HepG2 (cell line): ENCODE results near the gene TM4SF18. TPM values are rescaled to one million over a fixed set of nuclear protein-coding genes. Genes with fewer than 3 reads are reported as not detected.

Source experiments
- HNRNPH1 ChIP-seq: fragments of 200-400 bp; formaldehyde crosslinking; optimal IDR thresholded peaks from 2 replicates; pipeline ENCODE3; 2017; ENCODE audit warnings: mild to moderate bottlenecking, low read depth, low read length
- HNRNPK ChIP-seq: fragments of 200-400 bp; formaldehyde crosslinking; IDR thresholded peaks from 2 replicates; pipeline ENCODE4 v1.6.1; 2018; ENCODE audit warnings: low read length, low read depth, moderate library complexity, mild to moderate bottlenecking; ENCODE audit not compliant: poor library complexity, severe bottlenecking
- NR2F1 ChIP-seq, 2 experiments: fragments of 450-650 bp in 1 of 2; formaldehyde crosslinking in 1 of 2; IDR thresholded peaks; 2 replicates each; pipeline versions ENCODE4 v1.5.0 to v1.6.1; 2016 to 2020; ENCODE audit warnings: mild to moderate bottlenecking in 1 of 2, missing compliant biosample characterization in 1 of 2, missing genetic modification reagents in 1 of 2, moderate library complexity in 1 of 2
- RARA ChIP-seq: IDR thresholded peaks from 2 replicates; pipeline ENCODE4 v1.6.1; 2016; ENCODE audit warnings: missing genetic modification reagents, missing compliant biosample characterization
- RFXAP ChIP-seq: sonication (generic); formaldehyde crosslinking; IDR thresholded peaks from 2 replicates; pipeline ENCODE4 v1.4.0; 2020; ENCODE audit warnings: missing genetic modification reagents, borderline replicate concordance
- SPEN ChIP-seq: sonication (generic); formaldehyde crosslinking; IDR thresholded peaks from 2 replicates; pipeline ENCODE4 v1.5.1; 2020; ENCODE audit warnings: low read depth, mild to moderate bottlenecking, missing genetic modification reagents
- TMF1 ChIP-seq: sonication (generic); formaldehyde crosslinking; IDR thresholded peaks from 2 replicates; pipeline ENCODE4 v1.8.1; 2022; ENCODE audit warnings: low read depth, missing genetic modification reagents
- YEATS4 ChIP-seq: sonication (generic); formaldehyde crosslinking; IDR thresholded peaks from 2 replicates; pipeline ENCODE4 v1.4.0; 2020; ENCODE audit warnings: missing genetic modification reagents, borderline replicate concordance
- ZBTB43 ChIP-seq: sonication (generic); formaldehyde crosslinking; conservative IDR thresholded peaks from 2 replicates; pipeline ENCODE4 v1.4.0; 2020; ENCODE audit warnings: missing genetic modification reagents
- ZNF17 ChIP-seq: sonication (generic); formaldehyde crosslinking; IDR thresholded peaks from 2 replicates; pipeline ENCODE4 v1.5.0; 2020; ENCODE audit warnings: mild to moderate bottlenecking, missing genetic modification reagents
- ZNF180 ChIP-seq: sonication (generic); formaldehyde crosslinking; IDR thresholded peaks from 2 replicates; pipeline ENCODE4 v1.4.0; 2020; ENCODE audit warnings: low read depth, missing genetic modification reagents, borderline replicate concordance
- ZNF264 ChIP-seq: sonication (generic); formaldehyde crosslinking; IDR thresholded peaks from 2 replicates; pipeline ENCODE4 v1.4.0; 2020; ENCODE audit warnings: missing genetic modification reagents
- ZNF512 ChIP-seq: sonication (generic); formaldehyde crosslinking; IDR thresholded peaks from 2 replicates; pipeline ENCODE4 v1.4.0; 2020; ENCODE audit warnings: mild to moderate bottlenecking, missing genetic modification reagents
- ZNF557 ChIP-seq: sonication (generic); formaldehyde crosslinking; IDR thresholded peaks from 2 replicates; pipeline ENCODE4 v1.4.0; 2020; ENCODE audit warnings: missing genetic modification reagents
- ZNF615 ChIP-seq: sonication (generic); formaldehyde crosslinking; IDR thresholded peaks from 2 replicates; pipeline ENCODE4 v1.5.0; 2020; ENCODE audit warnings: mild to moderate bottlenecking, missing genetic modification reagents, borderline replicate concordance
- ZNF720 ChIP-seq: sonication (generic); formaldehyde crosslinking; IDR thresholded peaks from 2 replicates; pipeline ENCODE4 v1.4.0; 2020; ENCODE audit warnings: missing genetic modification reagents
- ZNF740 ChIP-seq: sonication (generic); formaldehyde crosslinking; IDR thresholded peaks from 2 replicates; pipeline ENCODE4 v1.4.0; 2020; ENCODE audit warnings: missing genetic modification reagents
- ZNF770 ChIP-seq: sonication (generic); formaldehyde crosslinking; IDR thresholded peaks from 2 replicates; pipeline ENCODE4 v1.5.0; 2020; ENCODE audit warnings: mild to moderate bottlenecking, missing genetic modification reagents
- ZSCAN12 ChIP-seq: sonication (generic); formaldehyde crosslinking; IDR thresholded peaks from 2 replicates; pipeline ENCODE4 v1.9.0; 2021; ENCODE audit warnings: mild to moderate bottlenecking, missing genetic modification reagents
- ZSCAN9 ChIP-seq: IDR thresholded peaks from 2 replicates; pipeline ENCODE4 v1.6.1; 2016; ENCODE audit warnings: borderline replicate concordance
- polyA plus RNA-seq, 8 experiments: library from polyadenylated mRNA; depleted of rRNA in 3 of 8; stranded (reverse) in 7 of 8; unstranded in 1 of 8; fragments of >200 nt; fragmentation: Illumina TruSeq in 4 of 8; extraction: Trizol in 4 of 8; gene quantifications; 2 replicates each; pipeline versions ENCODE4 v1.2.1 to v1.2.3, GENCODE V29; 2011 to 2016; ENCODE audit warnings: low read depth in 4 of 8, missing spikeins in 1 of 8, mixed read lengths in 1 of 8; ENCODE audit not compliant: insufficient read depth in 1 of 8
- total RNA-seq, 5 experiments: library from RNA; depleted of rRNA; stranded (reverse); fragments of >200 nt; fragmentation: Illumina TruSeq; extraction: Trizol; gene quantifications; 2 replicates each; pipeline ENCODE4 v1.2.3, GENCODE V29; 2016; ENCODE audit warnings: low read depth in 1 of 5

The TM4SF18 gene
- total and polyA plus RNA-seq, 2 of the 13 experiments (the other 11 are each of a cell fraction or from before 2014, with no cell fraction given) = 0.15 TPM; not detected in 1

GRCh38 chr3:149378478-149379309 is 45.3 kb upstream of the TM4SF18 start (continued):
- TF ChIP-seq ZNF512 (CRISPR knock-in tag) (0 out of 2 replicates have a peak, but pooled peaks have one; percentile 80), ZNF720 (CRISPR knock-in tag) (no peak), ZNF740 (CRISPR knock-in tag) (no peak), RFXAP (CRISPR knock-in tag) (no peak), ZNF264 (CRISPR knock-in tag) (no peak), ZSCAN9 (CRISPR knock-in tag) (no peak), HNRNPK (peak; percentile 84), ZBTB43 (CRISPR knock-in tag) (no peak), ZNF557 (CRISPR knock-in tag) (no peak), SPEN (CRISPR knock-in tag) (no peak), RARA (CRISPR knock-in tag) (no peak), ZNF17 (CRISPR knock-in tag) (no peak), NR2F1 (CRISPR knock-in tag; IDR thresholded peaks at IDR 0.05) (no peak), HNRNPH1 (peak; percentile 75), ZNF180 (CRISPR knock-in tag) (no peak), ZNF770 (CRISPR knock-in tag) (no peak), ZSCAN12 (CRISPR knock-in tag) (no peak), TMF1 (no peak), ZNF615 (CRISPR knock-in tag) (no peak), YEATS4 (CRISPR knock-in tag) (no peak)
